PC-9 (cell line): ENCODE results near the gene RGL1.

ENCODE experiments used
- CTCF ChIP-seq: fragments of 200-600 bp; sonication (generic); conservative IDR thresholded peaks from 2 replicates; pipeline ENCODE4 v1.6.1; 2017; ENCODE audit warnings: mixed run types, antibody characterized with exemption, mild to moderate bottlenecking, moderate library complexity
- EZH2 ChIP-seq: fragments of 200-600 bp; sonication (generic); IDR thresholded peaks from 2 replicates; pipeline ENCODE4 v1.8.0; 2017; ENCODE audit warnings: antibody characterized with exemption, low read depth

GRCh38 chr1:183821889-183822611 is 17.1 kb downstream of the RGL1 start:
- TF ChIP-seq EZH2: no peak
- TF ChIP-seq CTCF: no peak
